Neural cell (in vitro differentiated cells): ENCODE data around the gene SCYGR2.

ENCODE experiments used
- EZH2 ChIP-seq: fragments of 200-600, 300-800 bp; shearing (Covaris generic), sonication (generic); IDR thresholded peaks from 2 replicates; pipeline ENCODE4 v1.6.1; 2014; ENCODE audit warnings: antibody characterized with exemption, low read length, borderline replicate concordance, mild to moderate bottlenecking; ENCODE audit not compliant: insufficient read depth, poor library complexity, severe bottlenecking
- MXI1 ChIP-seq: fragments of 450-650 bp; conservative IDR thresholded peaks from 2 replicates; pipeline ENCODE4 v1.6.1; 2014; ENCODE audit warnings: antibody characterized with exemption, mild to moderate bottlenecking; ENCODE audit not compliant: poor library complexity, severe bottlenecking
- POLR2AphosphoS5 ChIP-seq: IDR thresholded peaks from 2 replicates; pipeline ENCODE4 v1.6.1; 2012
- TAF1 ChIP-seq: IDR thresholded peaks from 2 replicates; pipeline ENCODE4 v1.6.1; 2012; ENCODE audit warnings: low read depth
- TF ChIP-seq, protein P1 (sequence below): fragments of 450-650 bp; IDR thresholded peaks from 2 replicates; pipeline ENCODE4 v1.5.1; 2014; ENCODE audit warnings: antibody characterized with exemption, mild to moderate bottlenecking, moderate library complexity; ENCODE audit not compliant: poor library complexity, severe bottlenecking

DNA sequence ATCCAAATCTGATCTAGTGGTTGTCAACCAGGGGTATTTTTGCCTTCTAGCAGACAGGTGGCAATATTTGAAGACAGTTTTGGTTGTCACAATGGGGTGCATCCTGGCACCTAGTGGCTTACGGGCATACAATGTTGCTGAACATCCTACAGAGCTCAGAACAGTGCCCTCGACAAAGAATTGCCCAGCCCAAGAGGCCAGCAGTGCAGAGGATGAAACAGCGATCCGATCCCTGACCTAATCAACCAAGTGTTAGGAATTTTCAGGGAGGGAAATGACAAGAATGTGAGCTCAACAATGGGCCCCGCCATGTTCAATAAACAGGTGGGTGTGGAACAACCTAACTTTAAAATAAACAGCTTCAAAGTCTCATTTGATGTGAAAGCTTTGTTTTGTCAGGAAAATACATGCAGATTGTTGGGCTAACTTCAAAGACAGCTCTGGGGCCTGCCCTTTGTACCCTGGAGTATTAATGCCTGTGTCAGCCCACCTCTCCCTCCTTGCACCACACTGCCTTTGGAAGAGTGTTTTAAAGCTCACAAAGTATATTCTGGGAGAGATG lies 45.4 kb downstream of the SCYGR2 start:
- TF ChIP-seq EZH2 (no peak), POLR2AphosphoS5 (no peak), MXI1 (no peak), TAF1 (no peak)
- TF ChIP-seq, protein P1, sequence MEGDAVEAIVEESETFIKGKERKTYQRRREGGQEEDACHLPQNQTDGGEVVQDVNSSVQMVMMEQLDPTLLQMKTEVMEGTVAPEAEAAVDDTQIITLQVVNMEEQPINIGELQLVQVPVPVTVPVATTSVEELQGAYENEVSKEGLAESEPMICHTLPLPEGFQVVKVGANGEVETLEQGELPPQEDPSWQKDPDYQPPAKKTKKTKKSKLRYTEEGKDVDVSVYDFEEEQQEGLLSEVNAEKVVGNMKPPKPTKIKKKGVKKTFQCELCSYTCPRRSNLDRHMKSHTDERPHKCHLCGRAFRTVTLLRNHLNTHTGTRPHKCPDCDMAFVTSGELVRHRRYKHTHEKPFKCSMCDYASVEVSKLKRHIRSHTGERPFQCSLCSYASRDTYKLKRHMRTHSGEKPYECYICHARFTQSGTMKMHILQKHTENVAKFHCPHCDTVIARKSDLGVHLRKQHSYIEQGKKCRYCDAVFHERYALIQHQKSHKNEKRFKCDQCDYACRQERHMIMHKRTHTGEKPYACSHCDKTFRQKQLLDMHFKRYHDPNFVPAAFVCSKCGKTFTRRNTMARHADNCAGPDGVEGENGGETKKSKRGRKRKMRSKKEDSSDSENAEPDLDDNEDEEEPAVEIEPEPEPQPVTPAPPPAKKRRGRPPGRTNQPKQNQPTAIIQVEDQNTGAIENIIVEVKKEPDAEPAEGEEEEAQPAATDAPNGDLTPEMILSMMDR = no peak
